CD14-positive monocyte (primary cell): Measurements from ENCODE around the gene DIAPH2. TPM values are rescaled to one million over a fixed set of nuclear protein-coding genes. Genes with fewer than 3 reads are reported as not detected.

Source experiments
- DNase-seq, 3 donors: peaks; one replicate each; pipeline ENCODE4 v3.0.0-alpha.2; 2011 to 2022
- H2AFZ ChIP-seq: 2 replicates; pipeline ENCODE4 v1.6.0; 2012; ENCODE audit warnings: mild to moderate bottlenecking, low read depth, low read length, inconsistent platforms; ENCODE audit not compliant: insufficient read depth, poor library complexity, severe bottlenecking
- H3K27ac ChIP-seq, 2 donors: 1 replicate in 1 of 2; 2 replicates in 1 of 2; pipeline ENCODE4 v1.5.1; 2012 to 2013; ENCODE audit warnings: low read length in 2 of 2, control low read depth in 1 of 2, inconsistent platforms in 1 of 2, low read depth in 1 of 2, mild to moderate bottlenecking in 1 of 2
- H3K27me3 ChIP-seq, 2 donors: one replicate each; pipeline versions ENCODE4 v1.6.0 to v1.6.1; 2011 to 2013; ENCODE audit warnings: low read length in 2 of 2; ENCODE audit not compliant: control insufficient read depth in 2 of 2, insufficient read depth in 2 of 2
- H3K36me3 ChIP-seq, 2 donors: replicated peaks in 1 of 2; 1 replicate in 1 of 2; 2 replicates in 1 of 2; pipeline versions ENCODE4 v1.5.1 to v1.6.1; 2012 to 2013; ENCODE audit warnings: low read length in 2 of 2, control low read depth in 1 of 2, inconsistent platforms in 1 of 2, mild to moderate bottlenecking in 1 of 2; ENCODE audit not compliant: insufficient read depth in 2 of 2, control insufficient read depth in 1 of 2
- H3K4me1 ChIP-seq, 2 donors: 1 replicate in 1 of 2; 2 replicates in 1 of 2; pipeline versions ENCODE4 v1.5.1 to v1.6.1; 2012 to 2013; ENCODE audit warnings: low read length in 2 of 2, control low read depth in 1 of 2, inconsistent platforms in 1 of 2, mild to moderate bottlenecking in 1 of 2, moderate library complexity in 1 of 2; ENCODE audit not compliant: insufficient read depth in 2 of 2, control insufficient read depth in 1 of 2
- H3K4me2 ChIP-seq: replicated peaks from 2 replicates; pipeline ENCODE3; 2012; ENCODE audit warnings: low read length, moderate library complexity, mild to moderate bottlenecking; ENCODE audit not compliant: poor library complexity, severe bottlenecking; ENCODE audit errors: extremely low read depth
- H3K4me3 ChIP-seq, 3 experiments: fragments of 200-600 bp in 1 of 3; sonication (generic) in 1 of 3; replicated peaks in 1 of 3; 1 replicate in 2 of 3; 2 replicates in 1 of 3; pipeline ENCODE4 v1.5.1; 2011 to 2013; ENCODE audit warnings: low read length in 3 of 3, mild to moderate bottlenecking in 3 of 3, control low read depth in 2 of 3, low read depth in 2 of 3, inconsistent platforms in 1 of 3, moderate library complexity in 1 of 3
- H3K79me2 ChIP-seq: 2 replicates; pipeline ENCODE4 v1.6.0; 2012; ENCODE audit warnings: mild to moderate bottlenecking, control low read depth, inconsistent platforms, low read length, moderate library complexity; ENCODE audit not compliant: insufficient read depth
- H3K9ac ChIP-seq: 2 replicates; pipeline ENCODE4 v1.6.0; 2017; ENCODE audit warnings: low read length, mild to moderate bottlenecking; ENCODE audit not compliant: insufficient read depth, poor library complexity, severe bottlenecking
- H3K9me3 ChIP-seq, 2 donors: replicated peaks in 1 of 2; 1 replicate in 1 of 2; 2 replicates in 1 of 2; pipeline versions ENCODE4 v1.5.1 to v1.6.1; 2012 to 2013; ENCODE audit warnings: low read length in 2 of 2, control low read depth in 1 of 2; ENCODE audit not compliant: control insufficient read depth in 1 of 2, insufficient read depth in 1 of 2
- H4K20me1 ChIP-seq: 2 replicates; pipeline ENCODE4 v1.6.0; 2012; ENCODE audit warnings: mild to moderate bottlenecking, low read length, control low read depth, moderate library complexity; ENCODE audit not compliant: insufficient read depth
- H3K27ac Mint-ChIP-seq, 7 donors: one replicate each; pipeline ENCODE4 v1.8.0; 2020; ENCODE audit warnings: mild to moderate bottlenecking in 7 of 7, mixed read lengths in 7 of 7, moderate library complexity in 6 of 7, inconsistent platforms in 2 of 7
- H3K27me3 Mint-ChIP-seq, 3 donors: one replicate each; pipeline ENCODE4 v1.8.0; 2021 to 2022; ENCODE audit warnings: low read depth in 3 of 3, mild to moderate bottlenecking in 3 of 3, mixed read lengths in 3 of 3, moderate library complexity in 3 of 3, inconsistent platforms in 1 of 3
- H3K36me3 Mint-ChIP-seq, 2 donors: one replicate each; pipeline ENCODE4 v1.8.0; 2020; ENCODE audit warnings: mixed read lengths in 2 of 2, inconsistent platforms in 1 of 2, mild to moderate bottlenecking in 1 of 2
- H3K4me1 Mint-ChIP-seq: one replicate; pipeline ENCODE4 v1.8.0; 2020; ENCODE audit warnings: mild to moderate bottlenecking, mixed read lengths
- H3K4me3 Mint-ChIP-seq, 2 donors: one replicate each; pipeline ENCODE4 v1.8.0; 2020; ENCODE audit warnings: mild to moderate bottlenecking in 2 of 2, mixed read lengths in 2 of 2, moderate library complexity in 1 of 2
- H3K9me3 Mint-ChIP-seq, 7 donors: one replicate each; pipeline ENCODE4 v1.8.0; 2020 to 2022; ENCODE audit warnings: mixed read lengths in 7 of 7, mild to moderate bottlenecking in 6 of 7, moderate library complexity in 6 of 7, inconsistent platforms in 2 of 7
- WGBS: methylation state at CpG from one replicate; pipeline ENCODE4 v1.1.5; 2013; ENCODE audit warnings: missing lambda C conversion rate; ENCODE audit not compliant: insufficient coverage; 5-methylcytosine and 5-hydroxymethylcytosine counted together
- intact Hi-C, 2 donors: fragments of 100-400 bp; cut with micrococcal nuclease; formaldehyde crosslinking; loops; one replicate each; pipeline versions ENCODE4 v1.15.0 to v1.15.1; 2023
- polyA plus RNA-seq, 3 donors: library from polyadenylated mRNA; depleted of rRNA in 1 of 3; unstranded in 2 of 3; stranded (reverse) in 1 of 3; fragments of 300-500 nt in 2 of 3; fragments of >200 nt in 1 of 3; fragmentation: Illumina TruSeq in 2 of 3; gene quantifications; 1 replicate in 2 of 3; 2 replicates in 1 of 3; pipeline ENCODE4 v1.2.3, GENCODE V29; 2012 to 2021
- TF ChIP-seq, protein P1 (sequence below): fragments of 200-600 bp; IDR thresholded peaks from one replicate; pipeline ENCODE4 v1.8.0; 2022; ENCODE audit warnings: antibody characterized with exemption, mild to moderate bottlenecking

Gene DIAPH2
- polyA plus RNA-seq, 3 donors: 9.5 to 20.5 (median 11.4) TPM

- Histone ChIP-seq H3K4me2 (peak overlapping the region; percentile 76), H3K27me3 (no peaks in the 10 kb centered on the region), H3K9ac (no peak overlapping the region), H3K4me3 (peak overlapping the region; percentile 67 to 94 (median 88)), H3K9me3 (no peaks in the 10 kb centered on the region), H3K4me1 (peaks cover 14 to 16% of the 10 kb centered on the region in 2 donors), H4K20me1 (peaks cover 7% of the 10 kb centered on the region), H2AFZ (no peak overlapping the region), H3K79me2 (peaks cover 35% of the 10 kb centered on the region), H3K27ac (peak overlapping the region; percentile 92 to 98), H3K36me3 (no peaks in the 10 kb centered on the region)
- intact Hi-C loops: no loop called here
- H3K4me1 Mint-ChIP-seq: peaks cover 28% of the 10 kb centered on the region
- H3K27ac Mint-ChIP-seq: peak overlapping the region in 6 of 7 donors; percentile 19 to 97 (median 86)
- H3K36me3 Mint-ChIP-seq: no peaks in the 10 kb centered on the region
- peak overlapping the region; percentile 92 to 94 for H3K4me3 Mint-ChIP-seq
- WGBS: no CpG with 5 or more reads among the region's 8 CpGs
- peaks cover 0 to 21% (median 3%) of the 10 kb centered on the region in 3 donors for H3K27me3 Mint-ChIP-seq
- TF ChIP-seq, protein P1, sequence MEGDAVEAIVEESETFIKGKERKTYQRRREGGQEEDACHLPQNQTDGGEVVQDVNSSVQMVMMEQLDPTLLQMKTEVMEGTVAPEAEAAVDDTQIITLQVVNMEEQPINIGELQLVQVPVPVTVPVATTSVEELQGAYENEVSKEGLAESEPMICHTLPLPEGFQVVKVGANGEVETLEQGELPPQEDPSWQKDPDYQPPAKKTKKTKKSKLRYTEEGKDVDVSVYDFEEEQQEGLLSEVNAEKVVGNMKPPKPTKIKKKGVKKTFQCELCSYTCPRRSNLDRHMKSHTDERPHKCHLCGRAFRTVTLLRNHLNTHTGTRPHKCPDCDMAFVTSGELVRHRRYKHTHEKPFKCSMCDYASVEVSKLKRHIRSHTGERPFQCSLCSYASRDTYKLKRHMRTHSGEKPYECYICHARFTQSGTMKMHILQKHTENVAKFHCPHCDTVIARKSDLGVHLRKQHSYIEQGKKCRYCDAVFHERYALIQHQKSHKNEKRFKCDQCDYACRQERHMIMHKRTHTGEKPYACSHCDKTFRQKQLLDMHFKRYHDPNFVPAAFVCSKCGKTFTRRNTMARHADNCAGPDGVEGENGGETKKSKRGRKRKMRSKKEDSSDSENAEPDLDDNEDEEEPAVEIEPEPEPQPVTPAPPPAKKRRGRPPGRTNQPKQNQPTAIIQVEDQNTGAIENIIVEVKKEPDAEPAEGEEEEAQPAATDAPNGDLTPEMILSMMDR: no peak
- DNase-seq: no peak
- peaks cover 0 to 14% (median 2%) of the 10 kb centered on the region in 7 donors for H3K9me3 Mint-ChIP-seq
These were observed 674 bp upstream of the DIAPH2 start for GRCh38 chrX:96683997-96684338.

GRCh38 chrX:96685210-96686099, 813 bp downstream of the DIAPH2 start:
- Histone ChIP-seq H3K27me3 (no peaks in the 10 kb centered on the region), H3K36me3 (no peaks in the 10 kb centered on the region), H3K9ac (peak overlapping the region; percentile 81), H2AFZ (peak overlapping the region; percentile 80), H3K4me3 (peak overlapping the region; percentile 67 to 94 (median 88)), H3K4me1 (peaks cover 14 to 16% of the 10 kb centered on the region in 2 donors), H3K4me2 (peak overlapping the region; percentile 76), H4K20me1 (peaks cover 8% of the 10 kb centered on the region), H3K9me3 (no peaks in the 10 kb centered on the region), H3K27ac (peak overlapping the region; percentile 92 to 98), H3K79me2 (peaks cover 50% of the 10 kb centered on the region)
- Mint-ChIP-seq H3K36me3 (peaks cover 0 to 2% of the 10 kb centered on the region in 2 donors), H3K9me3 (peaks cover 0 to 14% (median 2%) of the 10 kb centered on the region in 7 donors), H3K4me3 (peak overlapping the region; percentile 92 to 94), H3K27ac (peak overlapping the region; percentile 91 to 97 (median 93)), H3K27me3 (peaks cover 0 to 21% (median 3%) of the 10 kb centered on the region in 3 donors), H3K4me1 (peaks cover 36% of the 10 kb centered on the region)
- 0% methylated on average over 11 of the region's 38 CpGs for WGBS
- TF ChIP-seq, protein P1: no peak
- DNase-seq: peak; percentile 68 to 87 (median 78)
- intact Hi-C loops: no loop called here
